Coronary artery (tissue), 2 donors: ENCODE measurements around the gene IGFBP2.

Experiments used
- DNase-seq: peaks from one replicate; pipeline ENCODE4 v3.0.0-alpha.2; 2017; ENCODE audit warnings: low spot score
- H3K27ac ChIP-seq, 2 donors: fragments of 200-600 bp; sonication (generic); one replicate each; pipeline ENCODE4 v1.5.1; 2016 to 2019
- H3K4me3 ChIP-seq: fragments of 200-600 bp; sonication (generic); 2 replicates; pipeline ENCODE4 v1.5.1; 2016; ENCODE audit warnings: mild to moderate bottlenecking, moderate library complexity
- CTCF ChIP-seq: fragments of 200-600 bp; sonication (generic); IDR thresholded peaks from one replicate; pipeline ENCODE4 v1.5.1; 2019; ENCODE audit warnings: antibody characterized with exemption

The IGFBP2 gene

GRCh38 chr2:216701544-216701943 lies 68.3 kb downstream of the IGFBP2 start:
- no peak overlapping the region for H3K27ac ChIP-seq
- no peak overlapping the region for H3K4me3 ChIP-seq
- DNase-seq = no peak
- TF ChIP-seq CTCF = no peak

DNA sequence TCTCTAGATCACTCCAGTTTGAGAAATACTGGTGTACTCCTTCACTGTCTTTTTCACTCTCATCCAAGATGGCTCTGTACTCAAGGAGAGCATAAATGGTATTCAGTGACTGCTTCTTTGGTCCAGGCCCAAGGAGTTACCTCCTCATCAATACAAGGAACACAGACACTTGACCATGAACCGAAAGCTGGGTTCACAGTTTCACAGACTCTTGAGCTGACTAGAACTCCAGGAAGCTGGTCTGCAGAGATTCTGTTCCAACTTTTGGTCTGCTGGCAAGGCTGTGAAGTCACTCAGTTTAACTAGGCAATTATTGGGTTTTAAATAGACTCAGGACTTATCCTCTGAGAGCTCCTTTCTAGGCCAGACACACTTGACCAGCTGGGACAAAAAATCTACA lies 69.5 kb downstream of the IGFBP2 start:
- Histone ChIP-seq H3K27ac (no peak overlapping the region), H3K4me3 (no peak overlapping the region)
- DNase-seq = no peak
- TF ChIP-seq CTCF = no peak

- peak overlapping the region; percentile 1 for H3K4me3 ChIP-seq
- peak overlapping the region; percentile 57 to 82 for H3K27ac ChIP-seq
- DNase-seq = no peak
- no peak for TF ChIP-seq CTCF
These were observed 77.5 kb downstream of the IGFBP2 start for GRCh38 chr2:216710551-216711301.

- Histone ChIP-seq H3K4me3 (peak overlapping the region; percentile 1), H3K27ac (peak overlapping the region; percentile 57 to 82)
- no peak for DNase-seq
- no peak for TF ChIP-seq CTCF
These were observed 78.1 kb downstream of the IGFBP2 start for GRCh38 chr2:216711348-216711747.

DNA sequence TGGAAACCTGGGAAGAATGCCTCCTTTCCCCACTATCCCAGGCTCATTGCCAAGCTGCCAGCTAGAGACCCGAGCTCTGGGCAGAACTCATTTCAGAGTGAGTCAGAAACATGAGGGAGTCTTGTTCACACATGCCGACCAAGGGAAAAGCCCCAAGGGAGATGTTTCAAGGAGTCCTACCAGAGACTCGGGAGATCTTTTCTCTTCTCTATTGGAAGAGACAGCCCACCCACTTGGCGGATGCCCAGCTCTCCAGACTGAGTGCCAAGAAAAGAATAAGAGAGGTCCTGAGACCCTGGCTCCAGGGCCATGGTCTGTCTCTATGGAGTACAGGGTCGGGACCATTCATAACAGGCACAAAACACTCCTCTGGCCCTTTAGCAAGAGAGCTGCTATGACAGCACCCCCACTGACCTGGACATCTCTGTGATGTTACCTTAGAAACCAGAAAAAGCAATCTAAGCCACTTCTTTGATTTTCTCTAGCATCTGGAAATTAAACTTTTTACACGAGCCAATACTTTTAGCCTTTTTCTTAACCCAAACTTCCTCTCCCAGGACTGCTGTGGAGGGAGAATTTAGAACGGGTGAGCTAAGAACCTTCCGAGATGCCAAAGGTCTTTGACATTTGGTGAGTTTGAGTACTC lies 80.6 kb downstream of the IGFBP2 start:
- peak; percentile 85 for DNase-seq
- Histone ChIP-seq H3K4me3 (no peak overlapping the region), H3K27ac (peak overlapping the region; percentile 47 to 70)
- TF ChIP-seq CTCF = no peak
